ENCODE measurements around the gene LUC7L. TPM values are rescaled to one million over a fixed set of nuclear protein-coding genes. Genes with fewer than 3 reads are reported as not detected.
"Not testable (repeated sequence)": the region's sequence is repeated elsewhere in the genome, so short reads cannot be mapped to it uniquely, and the experiment has no call there.

LUC7L gene
- total RNA-seq, 2 experiments from 2014 or later = 58.4 to 59.1 TPM

GRCh38 chr16:268141-269053, 39.1 kb upstream of the LUC7L start:
- Mint-ChIP-seq H3K27me3 (ENCODE audit: low read depth) (no peaks in the 10 kb centered on the region), H3K4me1 (ENCODE audit: low read depth) (no peaks in the 10 kb centered on the region), H3K4me3 (no peak overlapping the region), H3K27ac (no peak overlapping the region), H3K9me3 (no peaks in the 10 kb centered on the region), H3K36me3 (ENCODE audit: low read depth) (peaks cover 1% of the 10 kb centered on the region)
- DNase-seq = no peak
- CTCF ChIA-PET = interaction anchor here (0.5 kb wide), 1 partner anchor 129 kb away, joined by 3 read pairs; no protein-coding TSS in a partner anchor
- intact Hi-C loops (cut with micrococcal nuclease) = no loop called here

- H3K4me1 Mint-ChIP-seq (ENCODE audit: low read depth); CTCF ChIA-PET; intact Hi-C loops (cut with micrococcal nuclease); H3K4me3 Mint-ChIP-seq; H3K36me3 Mint-ChIP-seq (ENCODE audit: low read depth); H3K27ac Mint-ChIP-seq; H3K27me3 Mint-ChIP-seq (ENCODE audit: low read depth); H3K9me3 Mint-ChIP-seq; DNase-seq: not testable (repeated sequence)
Measured at GRCh38 chr16:267562-267961, 38.3 kb upstream of the LUC7L start.

DNA sequence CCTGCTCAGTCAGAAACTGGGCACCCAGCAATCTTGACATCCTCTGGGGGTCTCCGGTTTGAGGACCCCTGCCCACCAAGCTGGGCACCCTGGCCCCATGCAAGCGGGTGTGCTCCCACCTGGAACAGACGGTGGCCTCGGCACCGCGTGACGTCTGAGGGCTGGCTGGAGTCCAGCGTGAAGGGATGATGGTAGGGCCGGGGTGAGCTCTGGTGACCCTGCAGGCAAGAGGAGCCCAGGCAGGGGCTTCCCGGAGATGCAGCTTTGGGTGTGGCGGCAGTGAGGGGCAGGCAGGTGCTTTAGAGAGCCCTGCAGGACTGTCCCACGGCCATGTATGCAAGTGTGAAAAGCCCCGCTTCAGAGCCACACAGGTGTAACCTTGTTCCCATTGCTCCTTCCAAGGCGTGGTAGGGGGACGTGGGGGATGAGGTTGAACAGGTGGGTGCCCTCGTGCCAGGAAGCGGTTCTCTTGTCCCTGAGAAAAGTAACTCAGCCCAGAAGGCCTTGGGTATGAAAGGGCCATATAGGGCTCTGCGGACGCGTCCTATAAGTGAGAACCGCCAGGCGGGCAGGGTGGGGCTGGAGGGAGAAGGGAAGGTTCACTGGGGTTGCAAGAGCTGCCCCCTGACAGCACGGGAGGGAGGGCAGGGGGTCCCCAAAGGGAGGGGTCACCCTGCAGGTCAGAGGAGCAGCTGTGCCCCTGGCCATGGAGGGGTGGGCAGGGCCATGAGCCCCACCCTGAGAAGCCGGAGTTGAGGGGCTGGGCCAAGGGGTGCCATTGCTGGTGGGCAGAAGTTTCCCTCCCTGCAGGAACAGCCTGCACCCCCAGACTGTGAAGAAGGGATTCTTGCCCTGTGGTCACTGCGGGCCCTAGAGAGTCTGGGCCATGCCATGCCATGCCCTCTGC, 37.3 kb upstream of the LUC7L start:
- no peaks in the 10 kb centered on the region for H3K9me3 Mint-ChIP-seq
- H3K36me3 Mint-ChIP-seq (ENCODE audit: low read depth) = peaks cover 2% of the 10 kb centered on the region
- no peak overlapping the region for H3K27ac Mint-ChIP-seq
- no peaks in the 10 kb centered on the region for H3K27me3 Mint-ChIP-seq (ENCODE audit: low read depth)
- CTCF ChIA-PET = no interaction called here
- intact Hi-C loops (cut with micrococcal nuclease) = no loop called here
- no peak for DNase-seq
- no peak overlapping the region for H3K4me3 Mint-ChIP-seq
- no peaks in the 10 kb centered on the region for H3K4me1 Mint-ChIP-seq (ENCODE audit: low read depth)

DNA sequence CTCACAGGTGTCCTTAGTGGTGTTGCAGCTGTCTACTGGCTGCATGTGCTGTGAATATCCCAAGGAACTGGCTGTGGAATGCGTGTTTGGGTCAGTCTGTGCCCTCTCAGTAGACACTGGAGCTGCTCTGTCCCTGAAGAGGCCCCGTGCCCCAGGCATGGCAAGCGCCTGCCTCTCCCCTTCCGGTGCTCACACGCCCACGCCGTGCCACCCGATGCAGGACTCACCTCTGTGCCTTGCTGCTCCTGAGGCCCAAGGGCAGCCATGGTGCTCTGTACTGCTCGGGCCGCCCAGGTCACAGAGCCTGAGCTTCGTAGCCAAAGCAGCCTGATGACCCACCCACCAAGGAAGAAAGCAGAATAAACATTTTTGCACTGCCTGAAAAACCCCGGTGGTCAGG, 36.5 kb upstream of the LUC7L start:
- CTCF ChIA-PET = no interaction called here
- Mint-ChIP-seq H3K4me3 (no peak overlapping the region), H3K4me1 (ENCODE audit: low read depth) (no peaks in the 10 kb centered on the region), H3K27me3 (ENCODE audit: low read depth) (no peaks in the 10 kb centered on the region), H3K36me3 (ENCODE audit: low read depth) (peaks cover 2% of the 10 kb centered on the region), H3K9me3 (no peaks in the 10 kb centered on the region), H3K27ac (no peak overlapping the region)
- DNase-seq = no peak
- intact Hi-C loops (cut with micrococcal nuclease) = no loop called here

- no peak overlapping the region for H3K27ac Mint-ChIP-seq
- no peaks in the 10 kb centered on the region for H3K9me3 Mint-ChIP-seq
- no peaks in the 10 kb centered on the region for H3K27me3 Mint-ChIP-seq (ENCODE audit: low read depth)
- intact Hi-C loops (cut with micrococcal nuclease) = no loop called here
- no peak overlapping the region for H3K4me3 Mint-ChIP-seq
- peaks cover 3% of the 10 kb centered on the region for H3K36me3 Mint-ChIP-seq (ENCODE audit: low read depth)
- no peaks in the 10 kb centered on the region for H3K4me1 Mint-ChIP-seq (ENCODE audit: low read depth)
- no peak for DNase-seq
- CTCF ChIA-PET = no interaction called here
Measured at GRCh38 chr16:265002-265529, 35.8 kb upstream of the LUC7L start.

GRCh38 chr16:264440-264951, 35.2 kb upstream of the LUC7L start:
- DNase-seq = no peak
- CTCF ChIA-PET = no interaction called here
- Mint-ChIP-seq H3K4me1 (ENCODE audit: low read depth) (no peaks in the 10 kb centered on the region), H3K9me3 (no peaks in the 10 kb centered on the region), H3K27me3 (ENCODE audit: low read depth) (no peaks in the 10 kb centered on the region), H3K27ac (no peak overlapping the region), H3K36me3 (ENCODE audit: low read depth) (peaks cover 3% of the 10 kb centered on the region), H3K4me3 (no peak overlapping the region)
- intact Hi-C loops (cut with micrococcal nuclease) = no loop called here

- Mint-ChIP-seq H3K9me3 (no peaks in the 10 kb centered on the region), H3K4me1 (ENCODE audit: low read depth) (no peaks in the 10 kb centered on the region), H3K27me3 (ENCODE audit: low read depth) (no peaks in the 10 kb centered on the region), H3K36me3 (ENCODE audit: low read depth) (peaks cover 3% of the 10 kb centered on the region), H3K4me3 (no peak overlapping the region), H3K27ac (no peak overlapping the region)
- CTCF ChIA-PET = interaction anchor here (0.6 kb wide), 1 partner anchor 15 kb away, joined by 4 read pairs; no protein-coding TSS in a partner anchor
- DNase-seq = no peak
- intact Hi-C loops (cut with micrococcal nuclease) = no loop called here
Measured at GRCh38 chr16:263944-264343, 34.7 kb upstream of the LUC7L start.

- Mint-ChIP-seq H3K4me3 (no peak overlapping the region), H3K4me1 (ENCODE audit: low read depth) (no peaks in the 10 kb centered on the region), H3K27ac (no peak overlapping the region), H3K27me3 (ENCODE audit: low read depth) (no peaks in the 10 kb centered on the region), H3K9me3 (no peaks in the 10 kb centered on the region), H3K36me3 (ENCODE audit: low read depth) (peaks cover 3% of the 10 kb centered on the region)
- CTCF ChIA-PET = interaction anchor here (0.6 kb wide), 1 partner anchor 16 kb away, joined by 4 read pairs; no protein-coding TSS in a partner anchor
- intact Hi-C loops (cut with micrococcal nuclease) = no loop called here
- DNase-seq = no peak
Measured at GRCh38 chr16:263182-263774, 34.0 kb upstream of the LUC7L start.

DNA sequence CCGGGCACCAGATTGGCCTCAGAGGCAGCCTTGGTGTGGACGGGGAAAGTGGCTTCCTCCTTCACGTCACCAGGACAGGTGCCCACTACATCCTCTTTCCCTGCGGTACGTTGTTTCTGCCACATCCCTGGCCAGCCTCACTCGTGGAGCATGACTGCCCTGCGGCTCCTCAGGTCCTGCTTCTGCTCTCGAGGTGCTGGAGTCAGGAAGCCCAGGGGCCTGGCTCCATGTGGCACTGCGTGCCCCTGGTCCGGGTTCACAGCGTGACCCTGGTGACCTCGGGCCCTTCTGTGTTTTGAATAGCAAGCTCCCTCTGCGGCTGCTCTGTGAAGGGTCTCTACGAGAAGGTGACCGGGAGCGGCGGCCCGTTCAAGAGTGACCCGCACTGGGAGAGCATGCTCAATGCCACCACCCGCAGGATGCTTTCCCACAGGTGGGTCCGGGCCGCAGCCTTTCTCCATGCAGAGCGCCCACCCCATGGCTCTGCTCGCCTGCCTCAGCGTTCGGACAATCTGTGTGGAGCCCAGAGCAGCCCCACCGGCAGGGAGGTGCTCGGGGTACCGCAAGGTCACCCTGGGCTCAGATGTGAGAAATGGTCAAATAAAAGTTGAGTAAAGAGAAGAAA, 33.0 kb upstream of the LUC7L start:
- Mint-ChIP-seq H3K27me3 (ENCODE audit: low read depth) (no peaks in the 10 kb centered on the region), H3K4me3 (no peak overlapping the region), H3K4me1 (ENCODE audit: low read depth) (no peaks in the 10 kb centered on the region), H3K27ac (no peak overlapping the region), H3K9me3 (no peaks in the 10 kb centered on the region), H3K36me3 (ENCODE audit: low read depth) (peaks cover 4% of the 10 kb centered on the region)
- DNase-seq = no peak
- CTCF ChIA-PET = no interaction called here
- intact Hi-C loops (cut with micrococcal nuclease) = no loop called here

- Mint-ChIP-seq H3K36me3 (ENCODE audit: low read depth) (peaks cover 4% of the 10 kb centered on the region), H3K27me3 (ENCODE audit: low read depth) (no peaks in the 10 kb centered on the region), H3K4me3 (no peak overlapping the region), H3K4me1 (ENCODE audit: low read depth) (no peaks in the 10 kb centered on the region), H3K9me3 (no peaks in the 10 kb centered on the region), H3K27ac (no peak overlapping the region)
- DNase-seq = no peak
- CTCF ChIA-PET = no interaction called here
- intact Hi-C loops (cut with micrococcal nuclease) = no loop called here
Measured at GRCh38 chr16:261031-261691, 31.9 kb upstream of the LUC7L start.

GRCh38 chr16:260326-260725, 31.1 kb upstream of the LUC7L start:
- Mint-ChIP-seq H3K27ac (no peak overlapping the region), H3K4me3 (no peak overlapping the region), H3K36me3 (ENCODE audit: low read depth) (peaks cover 4% of the 10 kb centered on the region), H3K4me1 (ENCODE audit: low read depth) (peaks cover 3% of the 10 kb centered on the region), H3K27me3 (ENCODE audit: low read depth) (no peaks in the 10 kb centered on the region), H3K9me3 (no peaks in the 10 kb centered on the region)
- CTCF ChIA-PET = no interaction called here
- DNase-seq = no peak
- intact Hi-C loops (cut with micrococcal nuclease) = no loop called here
